Measurements from ENCODE around the gene PKDREJ.

PKDREJ gene

GRCh38 chr22:46300491-46300890 lies 37.3 kb upstream of the PKDREJ start:
- no peak for TF ChIP-seq CTCF (conservative IDR thresholded peaks at IDR 0.05; ENCODE audit: low read length)
- no peak overlapping the region for H3K4me3 ChIP-seq (ENCODE audit: low read length)
- DNase-seq (ENCODE audit: low read depth), result no peak

GRCh38 chr22:46299101-46299500 lies 36.0 kb upstream of the PKDREJ start:
- no peak for DNase-seq (ENCODE audit: low read depth)
- TF ChIP-seq CTCF (conservative IDR thresholded peaks at IDR 0.05; ENCODE audit: low read length), result no peak
- H3K4me3 ChIP-seq (ENCODE audit: low read length), result no peak overlapping the region

GRCh38 chr22:46297151-46297812 lies 34.1 kb upstream of the PKDREJ start:
- DNase-seq (ENCODE audit: low read depth), result peak; percentile 34
- H3K4me3 ChIP-seq (ENCODE audit: low read length), result peak overlapping the region; percentile 69
- no peak for TF ChIP-seq CTCF (conservative IDR thresholded peaks at IDR 0.05; ENCODE audit: low read length)

- peak; percentile 96 for DNase-seq (ENCODE audit: low read depth)
- TF ChIP-seq CTCF (conservative IDR thresholded peaks at IDR 0.05; ENCODE audit: low read length), result no peak; the same call in 1 of the 2 replicates
- peak within 1 kb of the TSS; percentile 69 for H3K4me3 ChIP-seq (ENCODE audit: low read length)
Observed at GRCh38 chr22:46296257-46297150, 33.4 kb upstream of the PKDREJ start, which contains the start of gene GTSE1. Gene GTSE1 (plus strand): TSS chr22:46296870. CDS start chr22:46297401, 531 bp downstream.

- H3K4me3 ChIP-seq (ENCODE audit: low read length), result peak overlapping the region; percentile 69
- no peak for TF ChIP-seq CTCF (conservative IDR thresholded peaks at IDR 0.05; ENCODE audit: low read length)
- no peak for DNase-seq (ENCODE audit: low read depth)
Observed at GRCh38 chr22:46295277-46295971, 32.3 kb upstream of the PKDREJ start.

GRCh38 chr22:46294784-46295183 lies 31.6 kb upstream of the PKDREJ start:
- no peak for TF ChIP-seq CTCF (conservative IDR thresholded peaks at IDR 0.05; ENCODE audit: low read length)
- no peak overlapping the region for H3K4me3 ChIP-seq (ENCODE audit: low read length)
- DNase-seq (ENCODE audit: low read depth), result no peak
